NCI-H69 (cell line): Measurements from ENCODE around the gene TBC1D5.

Experiments
- DNase-seq: peaks from one replicate; lab custom pipeline; 2025; lab: John Stamatoyannopoulos, UW

TBC1D5 gene

DNA sequence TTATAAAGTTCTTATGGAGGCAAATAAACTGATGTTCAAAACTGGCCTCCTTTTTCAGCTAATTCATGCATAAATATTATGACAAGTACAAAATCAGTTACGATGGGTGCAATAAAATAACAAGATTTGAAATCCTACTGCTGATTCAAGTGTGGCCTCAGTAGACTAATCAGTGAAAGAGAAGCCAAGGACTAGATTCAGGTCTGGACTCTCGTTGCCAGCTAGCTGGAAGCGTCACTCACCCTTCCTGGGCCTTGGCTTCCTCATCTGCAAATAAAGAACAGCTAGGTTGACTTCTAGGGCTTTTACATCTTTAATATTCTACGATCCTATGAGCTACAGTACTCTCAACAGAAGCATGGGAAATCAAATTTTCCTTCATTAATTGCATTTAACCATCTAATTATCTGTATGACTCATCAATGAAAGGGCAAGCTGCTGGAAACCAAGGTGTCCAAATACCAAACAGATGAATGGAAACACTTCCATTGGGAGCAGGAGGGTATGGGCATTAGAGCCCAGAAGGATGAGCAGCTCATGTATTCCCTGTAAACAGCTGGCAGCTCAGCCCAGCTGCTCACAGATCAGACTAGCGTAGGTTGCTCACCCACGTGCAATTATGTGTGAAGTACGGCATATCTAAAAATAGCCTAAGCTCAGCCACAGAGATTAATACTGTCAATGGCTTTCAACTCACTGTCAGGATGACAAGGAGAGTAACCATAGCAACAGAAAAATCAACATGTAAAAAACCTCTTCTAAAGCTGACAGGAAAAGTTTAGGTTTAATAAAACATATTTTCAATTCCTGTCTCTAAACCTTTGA, 562.8 kb downstream of the TBC1D5 start:
- peak; percentile 69 for DNase-seq

DNA sequence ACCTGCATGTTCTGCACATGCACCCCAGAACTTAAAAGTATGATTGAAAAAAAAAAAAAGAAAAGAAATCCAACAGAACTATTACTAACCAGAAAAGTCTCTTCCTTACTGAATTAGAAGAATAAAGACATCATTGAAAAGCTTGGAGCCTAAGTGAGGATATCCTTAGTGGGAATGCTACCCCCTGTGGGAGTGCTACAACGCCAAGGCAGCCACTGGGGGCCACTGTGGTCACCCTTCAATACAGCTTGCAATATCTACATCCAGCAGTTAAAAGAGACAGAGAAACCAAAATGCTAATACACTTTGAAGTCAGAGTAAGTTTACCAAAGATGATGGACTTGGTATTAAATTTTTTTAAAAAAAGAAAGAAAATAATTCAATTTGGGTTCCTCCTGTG, 565.7 kb downstream of the TBC1D5 start:
- peak; percentile 5 for DNase-seq

DNA sequence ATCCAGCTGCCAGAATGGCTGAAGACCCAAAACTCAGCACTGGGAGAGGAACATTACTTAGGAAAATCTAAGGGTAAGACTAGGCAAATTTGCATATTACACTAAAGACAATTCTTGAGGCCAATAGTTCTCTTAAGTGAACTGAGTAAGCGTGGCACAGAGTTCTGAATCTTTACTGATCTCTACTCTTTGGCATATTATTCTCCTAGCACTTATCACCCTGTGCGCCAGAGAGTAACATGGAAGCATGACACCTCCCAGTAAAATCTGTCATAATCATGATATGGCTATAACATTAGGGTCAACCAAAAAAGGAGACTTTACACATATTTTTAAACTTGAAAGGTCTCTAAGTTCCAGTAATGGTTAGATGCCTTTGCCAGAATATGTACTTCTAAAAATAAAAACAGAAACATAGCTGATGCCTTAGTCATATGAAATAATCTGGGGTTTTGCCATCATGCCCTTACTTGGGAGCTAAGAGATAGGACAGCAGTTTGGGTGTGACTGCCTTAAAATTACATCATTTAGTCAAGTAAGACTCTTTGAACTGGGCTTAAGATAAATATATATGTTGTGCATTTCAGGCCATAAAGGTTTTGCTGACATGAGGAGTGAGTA, 567.1 kb downstream of the TBC1D5 start:
- no peak for DNase-seq

DNA sequence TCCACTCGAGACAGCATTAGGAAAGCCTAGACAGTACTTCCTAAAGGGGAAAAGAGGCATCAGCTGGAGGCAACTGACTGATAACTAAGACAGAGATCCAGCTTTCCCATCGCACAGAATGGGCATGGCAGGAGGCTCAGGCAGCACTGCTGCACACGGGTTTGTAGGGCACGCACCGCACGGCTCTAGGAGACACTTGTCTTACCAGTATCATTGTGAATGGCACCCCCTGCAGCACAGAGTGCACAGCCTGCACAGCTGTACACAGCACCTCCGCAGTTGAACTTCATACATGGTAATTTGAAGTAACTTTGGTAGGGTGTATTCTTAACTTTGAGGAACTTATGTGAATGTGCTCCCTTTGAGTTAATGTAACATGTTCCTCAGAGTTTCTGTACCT, 576.1 kb downstream of the TBC1D5 start:
- no peak for DNase-seq

DNA sequence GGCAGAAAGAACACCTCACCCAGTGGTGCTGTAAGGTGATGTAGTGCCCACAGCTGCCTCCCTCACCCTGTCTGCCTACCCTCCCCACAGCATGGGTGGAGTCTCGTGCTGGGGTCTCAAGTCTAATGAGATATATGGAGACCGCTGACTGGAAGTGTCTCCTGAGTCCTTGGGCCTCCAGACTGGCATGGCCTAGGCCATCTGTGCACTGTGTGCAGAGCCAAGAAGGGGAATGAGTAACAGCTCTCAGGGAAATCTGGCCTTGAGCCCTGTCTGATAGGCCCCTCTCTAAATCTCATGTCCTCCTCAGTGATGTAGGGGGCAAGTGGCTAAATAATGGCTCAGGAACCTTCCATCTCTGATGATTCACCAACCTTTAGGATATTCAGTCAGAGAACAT, 580.3 kb downstream of the TBC1D5 start:
- DNase-seq: no peak

DNA sequence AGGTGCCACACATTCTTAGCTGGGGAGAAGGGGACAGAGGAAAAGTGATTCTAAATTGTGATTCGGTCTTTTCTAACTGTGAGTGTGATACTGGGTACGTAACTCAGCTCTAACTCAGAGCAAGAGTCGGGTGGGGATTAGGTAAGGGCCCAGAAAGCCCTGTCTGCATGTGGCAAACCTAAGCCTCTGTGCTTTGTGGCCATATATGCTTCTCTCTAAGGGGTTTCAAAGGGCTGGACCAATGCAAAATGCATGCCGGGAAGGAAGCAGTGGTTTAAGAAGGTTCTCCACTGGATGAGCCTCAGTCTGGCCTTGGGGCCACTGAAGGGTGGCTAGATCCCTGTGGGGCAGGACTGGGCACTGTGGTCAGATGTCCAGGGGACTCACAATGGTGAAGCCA, 581.8 kb downstream of the TBC1D5 start:
- no peak for DNase-seq

DNA sequence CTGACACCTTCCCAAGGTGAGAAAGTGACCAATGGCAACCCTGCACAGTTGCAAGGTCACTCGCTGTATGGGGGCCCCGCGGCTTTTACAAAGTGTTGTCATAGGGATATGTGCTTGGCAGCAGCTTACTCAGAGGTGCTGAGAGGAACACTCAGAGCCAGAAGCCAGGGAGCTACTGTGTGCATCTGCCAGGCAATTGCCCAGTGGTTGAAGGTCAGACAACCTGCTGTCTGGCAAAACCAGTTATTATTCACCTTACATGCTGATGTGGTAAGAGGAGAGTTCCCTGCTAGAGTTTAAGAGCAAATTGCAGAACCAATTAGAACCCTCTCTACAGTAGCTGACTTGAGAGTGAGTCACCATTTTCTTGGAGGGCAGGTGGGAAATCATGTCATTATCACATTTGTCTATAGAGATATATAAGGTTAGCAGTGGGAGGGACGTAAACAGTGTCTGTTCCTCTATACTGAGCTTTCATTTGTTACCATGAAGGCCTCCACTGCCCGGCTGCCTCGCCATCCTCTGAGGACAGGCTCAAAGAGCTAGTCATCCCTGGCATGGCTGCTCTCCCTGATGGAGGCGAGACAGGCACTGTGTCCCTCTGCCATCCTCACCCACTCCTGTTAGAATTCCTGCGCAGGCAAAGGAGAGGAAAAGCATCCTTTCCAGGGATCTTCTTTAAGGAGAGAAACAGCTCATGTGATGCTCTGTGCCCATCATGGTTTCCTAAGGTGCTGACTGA, 583.3 kb downstream of the TBC1D5 start:
- peak; percentile 34 for DNase-seq

DNA sequence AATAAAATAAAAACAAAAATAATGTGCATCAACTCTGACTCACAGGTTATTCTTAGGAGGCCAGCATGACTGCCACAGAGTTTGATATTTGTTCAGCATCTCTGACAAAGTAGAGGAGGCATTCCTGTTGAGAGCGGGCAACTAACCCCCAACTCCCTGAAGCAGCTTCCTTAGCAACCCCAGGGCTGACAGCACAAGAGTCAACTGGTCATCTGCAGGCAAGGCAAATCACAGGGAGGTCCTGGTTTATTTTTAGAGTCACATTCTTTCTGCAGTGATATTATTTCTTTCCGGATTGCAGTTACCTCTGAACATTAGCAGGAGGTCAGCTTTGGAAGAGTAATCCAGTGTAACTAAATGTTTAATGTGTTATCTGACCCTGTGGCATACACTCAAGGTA, 584.7 kb downstream of the TBC1D5 start:
- DNase-seq: no peak

DNA sequence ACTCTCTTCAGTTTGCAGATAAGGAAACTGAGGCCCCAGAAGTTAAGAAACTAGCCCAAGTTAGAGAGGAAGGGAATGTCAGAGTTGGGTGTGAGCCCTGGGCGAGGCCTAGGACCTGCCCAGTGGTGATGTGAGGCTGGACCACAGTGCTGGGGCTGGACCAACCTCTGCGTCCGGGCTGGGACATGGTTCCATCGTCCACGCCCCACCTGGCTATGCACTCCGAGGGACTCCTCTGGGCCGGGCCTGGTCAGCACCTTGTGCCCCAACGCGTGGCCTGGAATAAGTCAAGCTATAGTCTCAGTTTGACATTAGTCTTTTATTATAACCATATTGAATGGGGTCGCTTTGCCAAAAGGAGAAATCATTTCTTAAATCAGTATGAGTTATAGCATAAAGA, 585.6 kb downstream of the TBC1D5 start:
- DNase-seq: no peak

DNA sequence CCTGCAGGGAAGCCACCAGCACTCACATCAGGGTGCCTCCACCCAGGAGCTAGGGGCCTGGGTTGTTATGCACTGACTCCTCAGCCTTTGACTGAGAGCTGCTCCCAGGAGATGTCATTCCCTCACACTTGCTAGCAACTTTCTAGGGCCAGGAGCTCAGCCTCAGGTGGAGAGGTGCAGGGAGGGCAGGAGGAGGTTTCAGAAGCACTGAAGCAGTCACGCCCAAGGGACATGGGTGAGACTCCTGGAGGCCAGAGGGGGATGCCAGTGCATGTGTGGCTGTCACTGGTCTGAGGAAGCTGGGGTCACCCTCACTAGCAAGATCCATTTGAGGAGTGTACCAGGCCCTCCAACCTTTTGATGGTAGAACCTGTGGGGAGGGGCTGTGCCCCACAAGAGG, 586.5 kb downstream of the TBC1D5 start:
- DNase-seq: no peak

DNA sequence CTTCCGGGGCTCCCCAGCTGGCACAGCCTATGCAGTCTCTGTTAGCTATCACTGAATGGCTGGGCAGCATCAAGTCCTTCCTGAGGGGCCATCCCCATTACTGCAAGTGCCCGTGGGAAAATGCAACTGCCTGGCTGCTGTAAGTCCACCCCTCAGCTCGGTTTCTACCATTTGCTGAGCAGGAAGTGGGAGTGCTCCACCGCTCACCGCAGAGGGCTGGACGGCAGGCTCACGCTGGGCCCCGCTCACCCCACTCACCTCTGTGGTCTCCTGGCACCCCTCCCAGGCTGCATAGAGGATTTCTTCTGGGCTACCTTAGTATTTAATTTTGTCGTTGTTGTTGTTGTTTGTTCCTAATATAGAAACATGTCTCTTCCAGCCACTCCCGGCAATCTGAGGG, 587.5 kb downstream of the TBC1D5 start:
- DNase-seq: no peak

DNA sequence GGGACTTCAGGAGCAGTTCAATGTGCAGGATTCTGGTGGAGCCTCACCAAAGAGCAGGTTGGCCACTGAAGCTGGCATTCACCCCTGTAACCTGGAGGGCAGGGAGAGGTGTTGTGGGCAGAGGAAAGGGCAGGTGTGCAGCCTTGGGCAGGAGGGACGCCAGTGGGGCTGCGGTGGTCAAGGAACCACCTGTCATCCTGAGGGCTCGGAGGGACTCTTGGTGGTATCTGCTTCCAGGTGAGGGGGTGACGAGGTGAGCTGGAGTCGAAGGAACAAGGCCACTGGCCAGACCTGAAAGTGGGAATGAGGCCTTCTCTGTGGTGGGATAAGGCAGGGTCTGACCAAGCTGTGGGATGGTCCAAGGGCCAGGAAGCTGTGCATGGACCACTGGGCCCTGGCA, 588.2 kb downstream of the TBC1D5 start:
- DNase-seq: no peak

DNA sequence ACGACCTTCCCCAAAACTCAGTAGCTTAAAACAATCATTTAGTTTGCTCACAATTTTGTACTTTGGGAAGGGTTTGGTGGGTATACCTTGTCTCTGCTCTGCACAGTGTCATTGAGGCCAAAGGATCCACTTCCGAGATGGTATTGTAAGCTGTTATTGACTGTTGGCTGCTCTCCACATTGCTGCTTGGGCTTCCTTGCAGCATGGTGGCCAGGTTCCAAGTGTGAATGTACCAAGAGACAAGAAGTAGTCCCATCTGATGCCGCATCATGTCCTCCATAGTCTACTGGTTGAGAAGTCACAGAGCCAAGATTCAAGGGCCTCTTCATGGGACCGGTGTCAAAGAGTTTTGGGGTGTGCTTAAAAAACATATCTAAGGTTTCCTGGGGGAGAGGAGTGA, 589.2 kb downstream of the TBC1D5 start:
- DNase-seq: no peak

DNA sequence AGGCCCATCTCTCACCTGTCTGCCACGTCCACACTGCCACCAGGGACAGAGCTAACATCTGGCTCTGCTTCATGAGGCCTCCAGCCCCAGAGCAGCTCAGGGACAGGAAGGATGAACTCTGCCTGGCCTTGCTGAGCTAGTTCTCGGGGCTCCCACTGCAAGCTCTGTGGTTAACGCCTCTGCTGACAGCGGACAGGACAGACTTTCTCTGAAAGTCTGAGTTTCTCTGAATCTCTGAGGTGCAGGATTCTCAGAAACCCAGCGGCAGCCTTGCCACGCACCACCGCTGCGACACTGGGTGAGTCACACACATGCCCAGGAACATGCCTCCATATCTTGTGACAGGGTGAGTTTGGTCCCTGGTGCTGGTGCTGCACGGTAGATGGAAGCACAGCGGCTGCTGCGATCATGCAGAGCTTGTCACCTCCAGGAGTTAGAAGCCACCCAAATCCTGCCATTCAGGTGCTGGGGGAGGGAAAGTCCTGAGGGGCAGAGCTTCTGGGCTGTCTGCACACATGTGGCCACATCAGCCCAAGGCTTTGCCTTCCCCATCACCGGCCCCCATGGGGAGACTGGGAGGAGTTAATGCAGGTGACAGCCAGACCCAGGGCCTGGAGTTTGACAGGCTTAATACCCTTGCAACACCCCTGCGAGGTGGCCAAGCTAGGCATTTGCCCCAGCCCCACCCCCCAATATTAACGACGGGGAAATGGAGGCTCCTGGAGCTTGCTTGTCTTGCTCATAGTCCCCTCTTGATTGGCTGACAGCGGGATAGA, 590.6 kb downstream of the TBC1D5 start:
- no peak for DNase-seq

DNA sequence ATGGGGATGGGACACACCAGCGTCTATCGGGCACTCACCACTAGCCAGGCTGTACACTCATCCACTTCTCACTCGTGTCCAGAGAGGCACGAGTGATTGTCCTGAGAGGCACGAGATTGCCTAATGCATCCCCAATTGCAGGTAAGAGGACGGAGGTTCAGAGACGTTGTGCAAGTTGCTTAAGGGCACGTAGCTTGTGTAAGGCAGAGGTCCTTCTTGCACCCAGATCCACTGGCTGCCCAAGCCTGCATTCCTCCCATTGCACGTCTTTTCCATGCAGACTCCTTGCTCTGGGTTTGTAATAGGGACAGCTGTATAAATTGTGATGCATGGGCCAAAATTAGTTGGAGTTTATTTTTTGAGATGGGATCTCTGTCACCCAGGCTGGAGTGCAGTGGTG, 593.4 kb downstream of the TBC1D5 start:
- DNase-seq: no peak

DNA sequence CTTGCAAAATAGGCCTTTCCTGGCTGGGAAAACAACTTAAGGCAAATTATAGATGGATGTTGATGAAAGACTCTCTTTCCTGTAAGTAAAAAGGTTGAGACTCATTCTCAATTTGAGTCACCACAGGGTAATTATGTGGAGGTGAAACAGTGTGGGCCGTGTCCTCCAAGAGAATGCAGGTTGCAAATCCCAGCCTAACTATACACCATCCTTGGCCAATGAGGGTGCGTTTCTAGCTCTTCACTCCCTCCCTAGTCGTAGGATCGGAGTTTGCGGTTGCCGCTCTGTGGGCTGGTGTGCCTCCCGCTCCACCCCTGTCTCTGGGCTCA, 597.8 kb downstream of the TBC1D5 start:
- no peak for DNase-seq

DNA sequence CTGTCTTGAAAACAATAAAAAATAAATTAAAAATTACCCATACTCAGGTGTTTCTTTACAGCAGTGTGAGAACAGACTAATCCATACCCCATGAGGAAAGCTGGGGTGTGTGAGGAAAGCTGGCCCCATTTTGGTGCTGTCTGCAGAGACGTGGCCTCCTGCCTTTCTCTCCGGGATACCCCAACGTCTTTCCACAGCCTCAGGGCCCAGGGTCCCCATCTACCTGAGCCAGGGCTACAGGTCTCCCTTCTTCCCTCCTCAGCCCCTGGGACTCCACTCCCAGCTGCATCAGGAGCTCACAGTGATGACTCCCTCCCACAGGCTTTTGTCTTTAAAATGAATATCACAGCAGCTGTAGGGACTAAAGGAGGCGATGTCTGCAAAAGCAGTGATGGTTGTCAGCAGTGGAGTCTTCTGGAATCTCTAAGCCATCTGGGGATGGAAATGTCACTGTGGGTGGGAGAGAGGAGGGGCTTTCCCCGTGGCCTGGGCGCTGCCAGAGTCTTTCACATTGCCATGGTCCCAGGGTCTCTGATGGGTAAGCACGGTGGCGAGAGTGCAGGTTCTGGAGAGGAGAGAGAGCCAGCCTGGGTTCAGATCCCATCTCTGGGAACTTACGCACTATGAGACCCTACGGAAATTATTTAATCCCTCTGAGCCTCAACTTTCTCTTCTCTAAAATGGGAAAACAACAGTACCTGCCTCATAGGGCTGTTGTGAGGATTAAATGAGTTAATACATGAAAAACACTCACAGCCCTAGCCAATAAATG, 598.4 kb downstream of the TBC1D5 start:
- DNase-seq: no peak

DNA sequence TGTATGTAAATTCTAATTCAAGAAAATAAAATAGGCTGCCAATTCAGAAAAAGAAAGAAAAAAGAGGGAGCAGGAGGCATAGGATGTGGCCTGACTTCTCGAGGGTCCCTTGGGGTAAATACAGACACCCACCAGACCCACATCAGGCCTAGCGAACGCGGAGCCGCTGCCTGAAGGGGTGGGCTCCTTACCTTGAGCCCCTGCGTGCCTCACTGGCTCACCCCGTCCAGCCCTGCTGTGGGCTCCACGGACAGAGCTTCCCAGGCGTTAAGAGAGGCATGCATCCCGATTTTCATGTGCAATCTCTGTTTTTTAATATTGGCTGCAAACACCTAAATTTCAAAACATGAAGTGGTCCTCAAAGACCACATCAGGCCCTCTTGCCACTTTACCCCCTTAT, 599.9 kb downstream of the TBC1D5 start:
- no peak for DNase-seq

DNA sequence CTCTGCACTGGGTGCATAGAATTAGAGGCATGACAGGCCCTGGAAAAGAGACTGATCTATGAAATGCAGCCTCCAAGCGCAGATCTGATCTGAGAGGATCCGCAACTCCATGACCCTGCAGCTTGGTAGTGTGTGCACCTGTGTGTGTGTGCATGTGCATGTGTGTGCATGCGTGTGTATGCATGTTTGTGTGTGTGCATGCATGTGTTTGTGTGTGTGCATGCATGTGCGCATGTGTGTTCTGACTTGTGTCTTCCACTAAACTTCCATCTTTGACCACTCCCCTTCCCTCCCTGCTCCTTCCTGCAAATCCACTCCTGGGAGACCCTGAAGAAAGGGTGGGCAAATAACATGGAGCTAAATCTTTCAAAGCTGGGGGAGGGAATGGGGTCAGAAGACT, 600.7 kb downstream of the TBC1D5 start:
- DNase-seq: no peak

DNA sequence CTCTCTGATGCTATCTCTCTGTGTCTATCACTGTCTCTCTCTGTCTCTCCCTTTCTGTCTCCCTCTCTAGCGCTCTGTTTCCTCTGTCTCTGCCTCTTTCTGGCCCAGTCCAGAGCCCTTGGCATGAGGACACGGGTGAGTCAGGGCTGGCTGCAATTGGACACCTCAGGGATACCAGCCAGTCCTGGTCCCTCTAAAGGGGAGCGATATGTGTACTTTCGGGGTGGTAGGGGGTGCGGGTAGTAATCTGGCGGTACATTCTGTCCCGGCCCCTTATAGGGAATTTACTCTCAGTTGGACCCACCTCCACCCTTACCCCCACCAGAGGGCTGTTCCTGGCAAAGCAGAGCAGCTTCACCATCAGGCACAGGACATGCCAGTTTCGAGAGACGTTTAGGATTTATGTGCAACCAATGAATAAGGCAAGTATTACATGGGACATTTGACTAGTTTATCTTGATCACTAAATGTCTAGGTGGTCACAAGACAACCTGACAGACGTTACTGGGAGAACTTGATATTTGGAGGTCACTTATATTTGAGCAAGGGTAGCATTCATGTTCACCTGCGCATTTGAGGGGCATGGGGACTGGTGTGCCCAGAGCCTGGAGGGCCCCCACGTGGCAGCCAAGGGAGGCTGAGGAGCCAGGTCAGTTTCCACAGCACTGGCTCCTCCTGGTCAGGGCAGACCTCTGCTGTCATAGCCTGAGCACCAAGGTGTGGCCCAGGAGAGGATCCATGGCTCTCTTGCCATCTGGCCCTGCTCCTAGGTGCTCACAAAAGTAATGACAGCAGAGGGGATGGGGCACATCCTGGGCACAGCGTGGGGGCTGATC, 601.5 kb downstream of the TBC1D5 start:
- peak; percentile 42 for DNase-seq
